H1 (cell line): ENCODE data around the gene ZNF385C. TPM values are rescaled to one million over a fixed set of nuclear protein-coding genes. Genes with fewer than 3 reads are reported as not detected.

ENCODE experiments used
- CTCF ChIA-PET: fragments of 300-600 bp; sonication (Branson Sonifier 250); formaldehyde crosslinking; loops from one replicate; lab custom pipeline; 2021; ENCODE audit not compliant: partially characterized antibody; lab: Charles Lee
- POLR2A ChIA-PET: fragments of 300-600 bp; sonication (Branson Sonifier 250); formaldehyde crosslinking; loops from one replicate; lab custom pipeline; 2021; ENCODE audit warnings: inconsistent platforms; ENCODE audit not compliant: partially characterized antibody; lab: Charles Lee
- DNase-seq, 2 experiments: peaks; one replicate each; pipeline versions ENCODE4 v3.0.0 to v3.0.0-alpha.2; 2010 to 2022; ENCODE audit warnings: low spot score in 2 of 2, low read depth in 1 of 2, mixed read lengths in 1 of 2
- FAIRE-seq: peaks from 2 replicates; lab custom pipeline; 2011; peaks lifted over from hg19 to GRCh38; lab: Jason Lieb, UNC
- H2AFZ ChIP-seq: 2 replicates; pipeline ENCODE4 v1.8.1; 2012; ENCODE audit warnings: low read length, inconsistent platforms
- H2AK5ac ChIP-seq: 2 replicates; pipeline ENCODE4 v1.6.1; 2013; ENCODE audit warnings: low read depth, low read length
- H2BK120ac ChIP-seq: replicated peaks from 2 replicates; pipeline ENCODE3; 2013; ENCODE audit warnings: low read depth, low read length, inconsistent platforms
- H2BK12ac ChIP-seq: 2 replicates; pipeline ENCODE4 v1.6.1; 2013; ENCODE audit warnings: low read depth, low read length
- H2BK15ac ChIP-seq: 2 replicates; pipeline ENCODE4 v1.6.1; 2013; ENCODE audit warnings: low read length
- H2BK20ac ChIP-seq: 2 replicates; pipeline ENCODE4 v1.6.1; 2013; ENCODE audit warnings: low read length
- H2BK5ac ChIP-seq: 2 replicates; pipeline ENCODE4 v1.6.1; 2013; ENCODE audit warnings: low read depth, low read length
- H3K14ac ChIP-seq: 2 replicates; pipeline ENCODE4 v1.6.1; 2013; ENCODE audit warnings: inconsistent platforms; ENCODE audit not compliant: insufficient read length
- H3K18ac ChIP-seq: 2 replicates; pipeline ENCODE4 v1.6.1; 2013; ENCODE audit warnings: low read length; ENCODE audit errors: extremely low read depth
- H3K23ac ChIP-seq: 2 replicates; pipeline ENCODE4 v1.6.1; 2013; ENCODE audit warnings: inconsistent platforms; ENCODE audit not compliant: insufficient read length
- H3K23me2 ChIP-seq: 2 replicates; pipeline ENCODE4 v1.6.1; 2013; ENCODE audit warnings: low read depth, low read length
- H3K27ac ChIP-seq: 2 replicates; pipeline ENCODE4 v1.6.1; 2011; ENCODE audit warnings: low read depth, low read length, inconsistent platforms
- H3K27me3 ChIP-seq, 4 experiments: replicated peaks in 1 of 4; 1 replicate in 1 of 4; 2 replicates in 3 of 4; pipeline versions ENCODE4 v1.6.1 to v1.8.1; 2011 to 2013; ENCODE audit warnings: low read length in 3 of 4, mild to moderate bottlenecking in 3 of 4, inconsistent platforms in 2 of 4, mixed read lengths in 2 of 4, moderate library complexity in 1 of 4; ENCODE audit not compliant: control insufficient read depth in 3 of 4, insufficient read depth in 3 of 4; ENCODE audit errors: extremely low read depth in 1 of 4
- H3K36me3 ChIP-seq, 4 experiments: 2 replicates each; pipeline versions ENCODE4 v1.6.1 to v1.8.1; 2011 to 2013; ENCODE audit warnings: mild to moderate bottlenecking in 4 of 4, low read length in 3 of 4, moderate library complexity in 2 of 4, control low read depth in 1 of 4, inconsistent platforms in 1 of 4; ENCODE audit not compliant: insufficient read depth in 4 of 4, control insufficient read depth in 2 of 4
- H3K4ac ChIP-seq: replicated peaks from 2 replicates; pipeline ENCODE3; 2013; ENCODE audit warnings: low read length, low read depth, mixed read lengths, inconsistent platforms; ENCODE audit not compliant: insufficient read length
- H3K4me1 ChIP-seq, 4 experiments: replicated peaks in 1 of 4; 1 replicate in 1 of 4; 2 replicates in 3 of 4; pipeline versions ENCODE4 v1.6.1 to v1.8.1; 2011 to 2013; ENCODE audit warnings: low read length in 3 of 4, inconsistent platforms in 2 of 4, mixed read lengths in 1 of 4; ENCODE audit not compliant: insufficient read depth in 4 of 4, control insufficient read depth in 3 of 4
- H3K4me2 ChIP-seq, 2 experiments: 2 replicates each; pipeline versions ENCODE4 v1.6.1 to v1.8.1; 2011 to 2013; ENCODE audit warnings: low read depth in 2 of 2, low read length in 2 of 2, control low read depth in 1 of 2, inconsistent platforms in 1 of 2, mild to moderate bottlenecking in 1 of 2; ENCODE audit not compliant: insufficient read depth in 1 of 2
- H3K4me3 ChIP-seq, 4 experiments: fragments of 200-600, 300-600 bp in 1 of 4; sonication (generic), shearing (Covaris generic), sonication (Bioruptor Twin) in 1 of 4; 2 replicates each; pipeline versions ENCODE4 v1.5.1 to v1.8.1; 2011 to 2016; ENCODE audit warnings: low read length in 4 of 4, low read depth in 3 of 4, control low read depth in 2 of 4, inconsistent platforms in 2 of 4, mild to moderate bottlenecking in 2 of 4, mixed read lengths in 1 of 4, moderate library complexity in 1 of 4; ENCODE audit not compliant: insufficient read depth in 2 of 4; ENCODE audit errors: extremely low read depth in 1 of 4
- H3K56ac ChIP-seq: replicated peaks from 2 replicates; pipeline ENCODE3; 2013; ENCODE audit warnings: low read depth, mild to moderate bottlenecking, mixed read lengths, low read length, inconsistent platforms; ENCODE audit not compliant: insufficient read length
- H3K79me1 ChIP-seq: 2 replicates; pipeline ENCODE4 v1.6.1; 2013; ENCODE audit warnings: low read depth, low read length, control low read depth
- H3K79me2 ChIP-seq, 2 experiments: 2 replicates each; pipeline versions ENCODE4 v1.6.1 to v1.8.1; 2012 to 2013; ENCODE audit warnings: low read length in 2 of 2, mild to moderate bottlenecking in 2 of 2, inconsistent platforms in 1 of 2; ENCODE audit not compliant: insufficient read depth in 2 of 2, control insufficient read depth in 1 of 2
- H3K9ac ChIP-seq, 4 experiments: replicated peaks in 1 of 4; 1 replicate in 1 of 4; 2 replicates in 3 of 4; pipeline versions ENCODE4 v1.6.1 to v1.8.1; 2011 to 2013; ENCODE audit warnings: low read depth in 3 of 4, low read length in 3 of 4, control low read depth in 2 of 4, mild to moderate bottlenecking in 2 of 4, moderate library complexity in 2 of 4, inconsistent platforms in 1 of 4; ENCODE audit errors: extremely low read depth in 1 of 4
- H3K9me3 ChIP-seq, 2 experiments: 2 replicates each; pipeline versions ENCODE4 v1.6.1 to v1.8.1; 2012 to 2013; ENCODE audit warnings: mild to moderate bottlenecking in 2 of 2, moderate library complexity in 2 of 2, control low read depth in 1 of 2, inconsistent platforms in 1 of 2, low read depth in 1 of 2, low read length in 1 of 2, mixed read lengths in 1 of 2; ENCODE audit not compliant: insufficient read depth in 2 of 2
- H4K20me1 ChIP-seq, 2 experiments: replicated peaks in 1 of 2; 2 replicates each; pipeline versions ENCODE3 to v1.8.1; 2011 to 2013; ENCODE audit warnings: inconsistent platforms in 2 of 2, low read length in 2 of 2, mild to moderate bottlenecking in 1 of 2; ENCODE audit not compliant: insufficient read depth in 2 of 2, control insufficient read depth in 1 of 2
- H4K5ac ChIP-seq: 2 replicates; pipeline ENCODE4 v1.6.1; 2013; ENCODE audit warnings: low read length, low read depth, mixed read lengths, inconsistent platforms; ENCODE audit not compliant: insufficient read length
- H4K8ac ChIP-seq: 2 replicates; pipeline ENCODE4 v1.8.0; 2013; ENCODE audit warnings: mild to moderate bottlenecking, moderate library complexity, low read length, inconsistent platforms; ENCODE audit not compliant: insufficient read depth; ENCODE audit errors: extremely low read depth
- H4K91ac ChIP-seq: replicated peaks from 2 replicates; pipeline ENCODE3; 2013; ENCODE audit warnings: low read length, mixed read lengths, inconsistent platforms; ENCODE audit not compliant: insufficient read length
- CBX5 ChIP-seq: fragments of 300-800, 300-1000 bp; sonication (generic); IDR thresholded peaks from 2 replicates; pipeline ENCODE4 v1.7.1; 2016; ENCODE audit warnings: antibody characterized with exemption, low read length, low read depth
- GABPA ChIP-seq: IDR thresholded peaks from 2 replicates; pipeline ENCODE4 v1.6.1; 2011; ENCODE audit warnings: mild to moderate bottlenecking, low read length, moderate library complexity, borderline replicate concordance; ENCODE audit not compliant: insufficient read depth
- HDAC6 ChIP-seq: IDR thresholded peaks from one replicate; pipeline ENCODE4 v1.7.1; 2012; ENCODE audit warnings: low read depth, mild to moderate bottlenecking, inconsistent platforms, low read length, moderate library complexity
- PHF8 ChIP-seq: fragments of 200-600 bp; sonication (generic); conservative IDR thresholded peaks from 2 replicates; pipeline ENCODE4 v1.7.1; 2012; ENCODE audit warnings: low read depth, mild to moderate bottlenecking, inconsistent platforms, low read length, moderate library complexity
- RAD21 ChIP-seq, 2 experiments: IDR thresholded peaks in 1 of 2; conservative IDR thresholded peaks in 1 of 2; 2 replicates each; pipeline ENCODE4 v1.6.1; 2011; ENCODE audit warnings: low read depth in 2 of 2, low read length in 2 of 2, improper control_type of control experiment in 1 of 2, inconsistent platforms in 1 of 2, mild to moderate bottlenecking in 1 of 2, moderate library complexity in 1 of 2
- RNF2 ChIP-seq: fragments of 200-900, 300-1000 bp; sonication (generic); IDR thresholded peaks from 2 replicates; pipeline ENCODE4 v1.7.1; 2016; ENCODE audit warnings: borderline replicate concordance, low read depth, mild to moderate bottlenecking, antibody characterized with exemption, low read length; ENCODE audit not compliant: poor library complexity, severe bottlenecking; ENCODE audit errors: missing control alignments
- SAP30 ChIP-seq: fragments of 300-600 bp; sonication (generic); IDR thresholded peaks from 2 replicates; pipeline ENCODE4 v1.7.1; 2012; ENCODE audit warnings: low read length, moderate library complexity, mild to moderate bottlenecking, inconsistent platforms; ENCODE audit not compliant: insufficient read depth, insufficient replicate concordance
- SUZ12 ChIP-seq: fragments of 200-600 bp; sonication (generic); IDR thresholded peaks from 2 replicates; pipeline ENCODE4 v1.6.1; 2012; ENCODE audit warnings: mild to moderate bottlenecking, inconsistent platforms, low read length, moderate library complexity, mixed read lengths
- YY1 ChIP-seq: IDR thresholded peaks from 2 replicates; pipeline ENCODE4 v1.6.1; 2011; ENCODE audit warnings: low read depth, mild to moderate bottlenecking, low read length
- ZNF274 ChIP-seq: IDR thresholded peaks from 2 replicates; pipeline ENCODE4 v1.7.0; 2012; ENCODE audit warnings: low read length, borderline replicate concordance; ENCODE audit errors: extremely low read depth
- WGBS, 2 experiments: shearing (Covaris generic) in 1 of 2; methylation state at CpG; one replicate each; pipeline versions ENCODE4 v1.1.6 to v1.1.7; 2013 to 2015; ENCODE audit warnings: low lambda C conversion rate in 2 of 2, mixed read lengths in 2 of 2, inconsistent platforms in 1 of 2, low coverage in 1 of 2, missing lambda C conversion rate in 1 of 2; ENCODE audit not compliant: insufficient replicate concordance in 2 of 2, insufficient coverage in 1 of 2, insufficient read length in 1 of 2; ENCODE audit errors: extremely low coverage in 1 of 2, missing lambda C conversion rate in 1 of 2; 5-methylcytosine and 5-hydroxymethylcytosine counted together
- polyA plus RNA-seq, 7 experiments: library from polyadenylated mRNA; depleted of rRNA in 3 of 7; stranded (reverse) in 5 of 7; unstranded in 2 of 7; fragments of >200 nt in 5 of 7; fragments of 200-250 nt in 2 of 7; gene quantifications; 1 replicate in 5 of 7; 2 replicates in 1 of 7; 4 replicates in 1 of 7; pipeline versions ENCODE4 v1.2.1 to v1.2.3, GENCODE V29; 2011 to 2013; ENCODE audit warnings: missing spikeins in 2 of 7, mixed read lengths in 2 of 7
- total RNA-seq: library from RNA; stranded (reverse); fragmentation: NEBNext Ultra II Directional; extraction: Animal tissue kit (Norgen Biotek cat#: 25700); gene quantifications from 2 replicates; pipeline ENCODE4 v1.2.1, GENCODE V29; 2021

The ZNF385C gene
- total and polyA plus RNA-seq, 2 of the 8 experiments (the other 6 are each of a cell fraction or from before 2014, with no cell fraction given), result 3.9 to 6.1 TPM

DNA sequence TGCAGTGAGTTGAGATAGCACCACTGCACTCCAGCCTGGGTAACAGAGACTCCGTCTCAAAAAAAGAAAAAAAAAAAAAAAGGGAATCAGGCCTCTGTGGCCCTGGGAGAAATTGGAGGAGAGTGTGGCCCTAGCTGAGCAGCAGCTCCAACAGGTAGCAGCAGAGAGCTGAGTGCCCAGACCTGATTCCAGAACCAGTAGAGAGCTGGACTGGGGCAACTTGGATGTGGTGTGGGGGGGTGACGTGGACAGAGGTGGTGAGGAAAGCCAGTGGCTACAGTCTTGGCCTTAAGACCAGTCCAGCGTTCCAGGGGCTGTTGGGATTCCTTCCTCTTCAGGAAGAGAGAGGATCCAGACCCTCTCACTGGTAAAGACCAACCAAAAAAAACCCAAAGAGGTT is 26.0 kb upstream of the ZNF385C start:
- H4K8ac ChIP-seq, result no peak overlapping the region
- H3K4me3 ChIP-seq, result no peak overlapping the region
- no peak overlapping the region for H2BK120ac ChIP-seq
- H3K4ac ChIP-seq, result no peak overlapping the region
- no peak overlapping the region for H2BK20ac ChIP-seq
- ChIA-PET POLR2A (interaction anchor here (0.6 kb wide), 1 partner anchor 347 kb away, joined by 3 read pairs; no protein-coding TSS in a partner anchor), CTCF (interaction anchor here (0.5 to 39.4 kb wide), 14 partner anchors 11 to 1844 kb away, joined by 3 to 1084 read pairs (median 4); partner anchors contain the start of genes DNAJC7, NKIRAS2 and ZNF385C)
- H3K27me3 ChIP-seq, result no peaks in the 10 kb centered on the region; a peak in 2 of 7 replicates
- H2AK5ac ChIP-seq, result no peak overlapping the region
- FAIRE-seq, result no peak
- H3K36me3 ChIP-seq, result peaks cover 3 to 38% (median 21%) of the 10 kb centered on the region in 4 experiments
- H2BK12ac ChIP-seq, result no peak overlapping the region
- H3K4me1 ChIP-seq, result peaks cover 0 to 17% (median 13%) of the 10 kb centered on the region in 4 experiments; a peak in 6 of 7 replicates
- no peak overlapping the region for H4K91ac ChIP-seq
- no peaks in the 10 kb centered on the region for H3K79me2 ChIP-seq
- no peak for DNase-seq
- no peaks in the 10 kb centered on the region; the same call in 1 of the 2 replicates for H3K79me1 ChIP-seq
- H3K18ac ChIP-seq, result no peak overlapping the region
- no peak overlapping the region for H3K56ac ChIP-seq
- H2BK15ac ChIP-seq, result no peak overlapping the region
- no peak overlapping the region for H3K14ac ChIP-seq
- H3K9me3 ChIP-seq, result no peaks in the 10 kb centered on the region
- no peak overlapping the region for H3K4me2 ChIP-seq
- WGBS, 2 experiments, result 84% methylated on average over 3 of the region's 3 CpGs; no CpG with 5 or more reads in 1 of the 2 experiments
- H2AFZ ChIP-seq, result no peak overlapping the region
- peaks cover 2 to 6% of the 10 kb centered on the region in 2 experiments for H4K20me1 ChIP-seq
- H3K27ac ChIP-seq, result no peak overlapping the region
- no peak overlapping the region for H3K9ac ChIP-seq
- H3K23me2 ChIP-seq, result peaks cover 10% of the 10 kb centered on the region
- no peak overlapping the region for H4K5ac ChIP-seq
- no peak overlapping the region for H2BK5ac ChIP-seq
- H3K23ac ChIP-seq, result no peak overlapping the region
- TF ChIP-seq HDAC6 (no peak), YY1 (no peak), PHF8 (no peak), ZNF274 (no peak), RNF2 (no peak), SUZ12 (no peak), RAD21 (IDR thresholded peaks at IDR 0.05 in 1 of 2, conservative IDR thresholded peaks at IDR 0.05 in 1 of 2; ENCODE audit: low read depth in 2 of 2, low read length in 2 of 2) (0 out of 4 replicates have a peak, but pooled peaks of 1 of the 2 experiments have one; percentile 2), SAP30 (no peak), GABPA (no peak), CBX5 (no peak)
